Left ventricle myocardium inferior (tissue), 1 donor: ENCODE data around the gene BGN. TPM values are rescaled to one million over a fixed set of nuclear protein-coding genes. Genes with fewer than 3 reads are reported as not detected.

ENCODE experiments used
- DNase-seq: peaks from one replicate; pipeline ENCODE4 v3.0.0-alpha.2; 2020
- H3K27ac ChIP-seq: fragments of 200-600 bp; replicated peaks from 2 replicates; pipeline ENCODE4 v1.8.0; 2021
- H3K27me3 ChIP-seq: fragments of 200-600 bp; 2 replicates; pipeline ENCODE4 v1.8.0; 2021; ENCODE audit warnings: low read depth
- H3K36me3 ChIP-seq: fragments of 200-600 bp; 2 replicates; pipeline ENCODE4 v1.8.0; 2021
- H3K4me1 ChIP-seq: fragments of 200-600 bp; 2 replicates; pipeline ENCODE4 v1.8.0; 2021
- H3K4me3 ChIP-seq: fragments of 200-600 bp; 2 replicates; pipeline ENCODE4 v1.8.0; 2021; ENCODE audit warnings: mild to moderate bottlenecking, moderate library complexity
- H3K9me3 ChIP-seq: fragments of 200-600 bp; replicated peaks from 2 replicates; pipeline ENCODE4 v1.8.0; 2021
- intact Hi-C: fragments of 100-400 bp; cut with micrococcal nuclease; formaldehyde crosslinking; loops from one replicate; pipeline ENCODE4 v1.11.0; 2022
- total RNA-seq: library from RNA; stranded (reverse); fragmentation: NEBNext Ultra II Directional; extraction: Animal tissue kit (Norgen Biotek cat#: 25700); gene quantifications from one replicate; pipeline ENCODE4 v1.2.1, GENCODE V29; 2021
- TF ChIP-seq, protein P1 (sequence below): fragments of 200-600 bp; IDR thresholded peaks from 2 replicates; pipeline ENCODE4 v1.8.0; 2021; ENCODE audit warnings: antibody characterized with exemption, mild to moderate bottlenecking, borderline replicate concordance
- donor health status: DM: no; HTN: yes; CAD: no; lungs with severe emphysema.

BGN gene
- total RNA-seq, 1 donor from 2014 or later, result 84.3 TPM

DNA sequence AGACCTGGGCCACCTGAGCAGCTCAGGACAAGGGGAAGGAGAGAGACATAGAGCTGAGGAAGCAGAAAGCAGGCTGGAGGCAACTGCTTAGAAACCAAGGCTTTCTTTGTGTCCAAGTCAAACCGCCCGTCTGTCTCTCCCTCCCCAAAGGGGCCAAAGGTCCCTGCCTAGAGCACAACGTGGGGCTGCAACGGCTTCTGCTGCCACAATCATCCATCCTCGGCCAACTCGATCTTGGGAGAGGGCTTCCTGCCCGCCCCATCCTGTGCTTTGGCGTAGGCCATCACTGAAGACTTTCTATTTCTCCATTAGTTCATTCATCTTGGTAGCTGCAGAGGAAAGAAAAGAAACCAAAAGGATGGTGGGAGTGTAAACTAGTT, 47.2 kb upstream of the BGN start:
- no peak for DNase-seq
- Histone ChIP-seq H3K36me3 (no peaks in the 10 kb centered on the region), H3K9me3 (no peaks in the 10 kb centered on the region), H3K4me1 (no peaks in the 10 kb centered on the region), H3K27ac (no peak overlapping the region), H3K4me3 (no peak overlapping the region), H3K27me3 (no peaks in the 10 kb centered on the region)
- TF ChIP-seq, protein P1, sequence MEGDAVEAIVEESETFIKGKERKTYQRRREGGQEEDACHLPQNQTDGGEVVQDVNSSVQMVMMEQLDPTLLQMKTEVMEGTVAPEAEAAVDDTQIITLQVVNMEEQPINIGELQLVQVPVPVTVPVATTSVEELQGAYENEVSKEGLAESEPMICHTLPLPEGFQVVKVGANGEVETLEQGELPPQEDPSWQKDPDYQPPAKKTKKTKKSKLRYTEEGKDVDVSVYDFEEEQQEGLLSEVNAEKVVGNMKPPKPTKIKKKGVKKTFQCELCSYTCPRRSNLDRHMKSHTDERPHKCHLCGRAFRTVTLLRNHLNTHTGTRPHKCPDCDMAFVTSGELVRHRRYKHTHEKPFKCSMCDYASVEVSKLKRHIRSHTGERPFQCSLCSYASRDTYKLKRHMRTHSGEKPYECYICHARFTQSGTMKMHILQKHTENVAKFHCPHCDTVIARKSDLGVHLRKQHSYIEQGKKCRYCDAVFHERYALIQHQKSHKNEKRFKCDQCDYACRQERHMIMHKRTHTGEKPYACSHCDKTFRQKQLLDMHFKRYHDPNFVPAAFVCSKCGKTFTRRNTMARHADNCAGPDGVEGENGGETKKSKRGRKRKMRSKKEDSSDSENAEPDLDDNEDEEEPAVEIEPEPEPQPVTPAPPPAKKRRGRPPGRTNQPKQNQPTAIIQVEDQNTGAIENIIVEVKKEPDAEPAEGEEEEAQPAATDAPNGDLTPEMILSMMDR, result no peak
- intact Hi-C loops, result no loop called here

DNA sequence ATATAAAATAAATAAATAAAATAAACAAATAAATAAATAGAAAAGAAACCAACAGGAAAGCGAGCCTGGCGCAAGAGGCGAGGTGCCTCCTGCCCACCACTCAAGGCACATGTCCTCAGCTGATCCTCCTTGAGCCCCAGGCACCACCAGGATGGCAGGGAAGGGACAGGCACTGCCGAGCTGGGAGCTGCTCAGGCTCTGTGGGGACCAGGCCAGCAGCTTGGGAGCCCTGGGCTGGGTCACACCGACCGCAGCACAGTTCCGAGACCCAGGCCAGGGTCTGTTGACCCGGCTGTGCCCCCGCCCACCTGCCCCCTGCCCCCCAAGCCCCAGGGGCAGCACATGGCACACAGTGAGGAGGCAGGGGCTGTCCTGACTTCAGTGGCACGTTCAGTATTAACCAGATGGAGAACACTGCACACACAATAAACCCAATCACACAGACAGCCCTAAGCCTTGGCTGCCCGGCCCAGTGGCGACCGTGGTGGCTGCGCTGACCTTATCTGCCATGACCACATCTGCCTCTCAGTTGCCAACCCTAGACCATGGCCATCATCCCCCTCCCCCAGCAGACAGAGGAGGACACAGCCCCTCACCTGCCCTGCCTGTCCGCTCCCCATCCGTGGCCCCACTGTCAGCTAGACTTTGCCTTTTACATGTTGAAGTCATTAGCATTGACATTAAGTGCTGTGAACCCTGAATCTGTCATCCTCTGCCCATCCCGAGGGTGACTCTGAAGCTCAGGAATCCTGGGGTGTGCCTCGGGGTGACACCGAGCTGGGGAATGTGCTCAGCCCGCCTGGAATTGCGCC, 46.0 kb upstream of the BGN start:
- intact Hi-C loops, result no loop called here
- Histone ChIP-seq H3K36me3 (peaks cover 4% of the 10 kb centered on the region), H3K9me3 (no peaks in the 10 kb centered on the region), H3K4me3 (no peak overlapping the region), H3K4me1 (no peaks in the 10 kb centered on the region), H3K27ac (no peak overlapping the region), H3K27me3 (no peaks in the 10 kb centered on the region)
- TF ChIP-seq, protein P1, result no peak
- DNase-seq, result no peak

DNA sequence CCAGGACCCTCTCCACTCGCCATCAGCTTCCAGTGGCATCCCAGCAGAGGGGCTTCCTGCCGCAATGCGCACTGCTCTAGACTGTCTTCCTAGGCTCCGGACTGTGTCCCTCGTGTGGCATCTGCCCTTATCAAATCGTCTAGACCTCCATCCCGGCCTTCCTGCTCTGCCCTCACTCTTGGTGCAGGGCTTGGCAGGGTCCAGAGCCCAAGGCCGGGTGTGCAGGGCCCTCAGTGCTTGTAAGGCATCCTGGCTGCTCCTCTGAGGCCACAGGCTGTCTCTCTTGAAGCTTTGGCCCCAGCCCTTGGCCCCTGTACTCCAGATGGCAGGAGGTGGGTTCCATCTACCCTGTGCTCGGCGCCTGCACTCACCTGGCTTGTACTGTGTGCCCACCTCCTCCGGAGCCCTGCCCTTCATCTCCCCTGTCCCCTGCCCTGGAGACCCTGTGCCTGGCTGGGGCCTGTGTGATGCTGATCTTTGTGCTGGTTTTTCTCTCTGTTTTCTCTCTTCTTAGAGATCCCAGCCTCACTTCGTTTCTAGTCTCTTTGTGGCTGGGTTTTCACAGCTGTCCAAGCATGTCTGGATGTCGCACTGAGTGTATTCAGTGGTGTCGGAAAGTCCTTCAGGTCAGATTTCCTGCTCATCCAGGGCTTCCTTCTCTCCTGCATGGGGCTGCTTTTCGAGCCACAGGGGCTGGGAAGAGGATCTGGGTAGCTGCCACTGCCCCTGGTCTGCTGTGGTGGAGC, 45.2 kb upstream of the BGN start:
- no peaks in the 10 kb centered on the region for H3K4me1 ChIP-seq
- DNase-seq, result no peak
- no peaks in the 10 kb centered on the region for H3K9me3 ChIP-seq
- no peaks in the 10 kb centered on the region for H3K27me3 ChIP-seq
- intact Hi-C loops, result no loop called here
- no peak overlapping the region for H3K4me3 ChIP-seq
- TF ChIP-seq, protein P1, result no peak
- H3K27ac ChIP-seq, result no peak overlapping the region
- H3K36me3 ChIP-seq, result peaks cover 9% of the 10 kb centered on the region

DNA sequence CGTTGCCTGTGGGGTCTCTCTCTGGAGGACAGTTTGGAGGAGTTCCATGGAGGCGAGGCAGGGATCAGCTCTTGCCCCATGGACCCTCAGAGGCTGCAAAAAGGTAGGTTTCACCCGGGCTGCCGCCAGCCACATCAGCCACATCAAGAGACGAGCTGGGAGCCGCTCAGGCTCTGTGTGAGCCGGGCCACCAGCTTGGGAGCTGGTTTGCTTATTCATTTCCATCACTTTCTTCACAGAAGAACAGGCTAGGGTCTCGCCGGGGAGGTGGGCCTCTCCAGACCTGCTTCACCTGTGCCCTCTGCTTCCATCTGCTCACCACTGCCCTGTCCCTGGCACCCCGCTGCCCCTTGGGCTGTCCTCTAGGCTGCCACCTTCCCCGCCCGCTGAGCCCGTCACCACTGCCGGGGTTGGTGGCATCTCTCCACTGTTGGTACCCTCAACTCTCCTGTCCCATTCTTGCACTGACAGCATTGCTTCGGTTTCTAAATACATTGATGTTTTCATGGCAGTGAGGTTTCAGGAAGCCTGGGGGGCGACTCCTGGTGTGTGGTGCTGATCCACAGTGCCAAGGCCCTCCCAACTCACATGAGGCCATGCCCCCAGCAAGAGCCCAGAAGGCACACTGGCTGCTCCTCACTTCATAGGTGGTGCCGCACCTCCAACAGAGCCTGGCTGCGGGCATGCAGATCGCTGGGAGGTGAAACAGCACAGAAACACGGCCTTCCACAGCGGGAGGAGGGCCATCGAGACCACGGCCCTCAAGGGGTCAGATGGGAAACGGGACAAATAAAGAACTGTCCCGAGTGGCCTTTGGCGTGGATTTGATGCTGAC, 44.4 kb upstream of the BGN start:
- Histone ChIP-seq H3K9me3 (no peaks in the 10 kb centered on the region), H3K27me3 (no peaks in the 10 kb centered on the region), H3K4me3 (no peak overlapping the region), H3K36me3 (peaks cover 13% of the 10 kb centered on the region), H3K4me1 (no peaks in the 10 kb centered on the region), H3K27ac (no peak overlapping the region)
- DNase-seq, result no peak
- intact Hi-C loops, result no loop called here
- TF ChIP-seq, protein P1, result no peak

DNA sequence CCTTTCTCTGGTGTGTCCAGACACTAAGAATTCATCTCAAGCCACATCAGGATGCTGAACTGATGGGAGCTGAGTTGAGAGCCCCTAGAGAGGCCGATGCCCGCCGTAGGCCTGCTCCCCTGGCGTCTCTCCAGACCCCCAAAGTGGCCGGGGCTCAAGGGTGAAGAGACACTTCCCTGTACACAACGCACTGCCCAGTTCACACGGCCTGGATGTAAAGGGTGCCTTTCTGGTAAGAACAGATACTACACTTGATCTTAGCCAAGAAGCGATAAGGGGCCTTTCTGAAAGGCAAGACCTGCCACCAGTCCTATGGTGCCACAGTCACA, 43.9 kb upstream of the BGN start:
- no peaks in the 10 kb centered on the region for H3K27me3 ChIP-seq
- H3K4me1 ChIP-seq, result no peaks in the 10 kb centered on the region
- no peak overlapping the region for H3K4me3 ChIP-seq
- intact Hi-C loops, result no loop called here
- H3K36me3 ChIP-seq, result peaks cover 16% of the 10 kb centered on the region
- no peaks in the 10 kb centered on the region for H3K9me3 ChIP-seq
- no peak for DNase-seq
- no peak overlapping the region for H3K27ac ChIP-seq
- TF ChIP-seq, protein P1, result no peak
